SKM-1 (cell line): ENCODE measurements around the gene ANO2.

Experiments used
- DNase-seq: peaks from one replicate; lab custom pipeline; 2025; ENCODE audit not compliant: unreplicated experiment; lab: John Stamatoyannopoulos, UW

The ANO2 gene

GRCh38 chr12:5783289-5783920 is 161.7 kb downstream of the ANO2 start:
- DNase-seq: no peak

- no peak for DNase-seq
Observed at GRCh38 chr12:5780536-5780935, 164.5 kb downstream of the ANO2 start.

GRCh38 chr12:5779401-5779800 is 165.7 kb downstream of the ANO2 start:
- no peak for DNase-seq

GRCh38 chr12:5778821-5779220 is 166.2 kb downstream of the ANO2 start:
- DNase-seq: no peak

GRCh38 chr12:5777451-5777850 is 167.6 kb downstream of the ANO2 start:
- no peak for DNase-seq

GRCh38 chr12:5776091-5776490 is 169.0 kb downstream of the ANO2 start:
- DNase-seq: no peak

- no peak for DNase-seq
Observed at GRCh38 chr12:5773550-5773949, 171.5 kb downstream of the ANO2 start.

- DNase-seq: no peak
Observed at GRCh38 chr12:5771756-5772155, 173.3 kb downstream of the ANO2 start.

- DNase-seq: no peak
Observed at GRCh38 chr12:5770727-5771126, 174.3 kb downstream of the ANO2 start.

GRCh38 chr12:5768581-5769196 is 176.4 kb downstream of the ANO2 start:
- DNase-seq: no peak

- DNase-seq: no peak
Observed at GRCh38 chr12:5768171-5768570, 176.9 kb downstream of the ANO2 start.

- no peak for DNase-seq
Observed at GRCh38 chr12:5758347-5758746, 186.7 kb downstream of the ANO2 start.

- no peak for DNase-seq
Observed at GRCh38 chr12:5756338-5756842, 188.7 kb downstream of the ANO2 start.

- DNase-seq: no peak
Observed at GRCh38 chr12:5748027-5748426, 197.0 kb downstream of the ANO2 start.

GRCh38 chr12:5746917-5747316 is 198.1 kb downstream of the ANO2 start:
- no peak for DNase-seq

GRCh38 chr12:5746036-5746908 is 198.8 kb downstream of the ANO2 start:
- DNase-seq: no peak

GRCh38 chr12:5745251-5745888 is 199.7 kb downstream of the ANO2 start:
- DNase-seq: peak; percentile 0

GRCh38 chr12:5742258-5742657 is 202.8 kb downstream of the ANO2 start:
- no peak for DNase-seq

- DNase-seq: no peak
Observed at GRCh38 chr12:5739917-5740316, 205.1 kb downstream of the ANO2 start.

- no peak for DNase-seq
Observed at GRCh38 chr12:5737778-5738177, 207.3 kb downstream of the ANO2 start.

- DNase-seq: no peak
Observed at GRCh38 chr12:5736527-5736926, 208.5 kb downstream of the ANO2 start.
